Transverse colon (tissue), 4 donors: ENCODE results near the gene EXOC3L4. TPM values are rescaled to one million over a fixed set of nuclear protein-coding genes. Genes with fewer than 3 reads are reported as not detected.
A peak's percentile ranks its signal among the peaks of the same experiment; 100 is the strongest.

ENCODE experiments used
- DNase-seq: peaks from one replicate; pipeline ENCODE4 v3.0.0-alpha.2; 2019
- H3K27ac ChIP-seq, 4 donors: fragments of 200-600 bp; sonication (generic); 2 replicates each; pipeline ENCODE4 v1.5.1; 2016 to 2018; ENCODE audit warnings: inconsistent platforms in 4 of 4
- H3K27me3 ChIP-seq: fragments of 200-600 bp; sonication (generic); 2 replicates; pipeline ENCODE4 v1.5.1; 2017; ENCODE audit warnings: inconsistent platforms
- H3K36me3 ChIP-seq, 4 donors: fragments of 200-600 bp; sonication (generic); 2 replicates each; pipeline ENCODE4 v1.5.1; 2017 to 2019; ENCODE audit warnings: inconsistent platforms in 4 of 4
- H3K4me1 ChIP-seq, 4 donors: fragments of 200-600 bp; sonication (generic); 2 replicates each; pipeline ENCODE4 v1.5.1; 2017 to 2020; ENCODE audit warnings: inconsistent platforms in 4 of 4
- H3K4me3 ChIP-seq, 4 donors: fragments of 200-600 bp; sonication (generic); 1 replicate in 1 of 4; 2 replicates in 3 of 4; pipeline versions ENCODE4 v1.5.1 to v1.6.1; 2017 to 2019; ENCODE audit warnings: inconsistent platforms in 4 of 4
- H3K9me3 ChIP-seq, 2 donors: fragments of 200-600 bp; sonication (generic); 2 replicates each; pipeline ENCODE4 v1.5.1; 2017 to 2019; ENCODE audit warnings: inconsistent platforms in 2 of 2
- CTCF ChIP-seq, 5 experiments: fragments of 200-600 bp in 3 of 5; fragments of 450-650 bp in 2 of 5; sonication (generic) in 3 of 5; IDR thresholded peaks; 1 replicate in 2 of 5; 2 replicates in 3 of 5; pipeline ENCODE4 v1.5.1; 2016 to 2017; ENCODE audit warnings: antibody characterized with exemption in 5 of 5, inconsistent platforms in 3 of 5, mild to moderate bottlenecking in 2 of 5, moderate library complexity in 1 of 5
- EP300 ChIP-seq: sonication (generic); formaldehyde crosslinking; IDR thresholded peaks from one replicate; pipeline ENCODE4 v1.6.1; 2017; ENCODE audit warnings: antibody characterized with exemption, low read depth
- POLR2A ChIP-seq: fragments of 450-650 bp; IDR thresholded peaks from one replicate; pipeline ENCODE4 v1.6.1; 2016; ENCODE audit warnings: antibody characterized with exemption, mild to moderate bottlenecking, moderate library complexity
- POLR2AphosphoS5 ChIP-seq, 3 donors: sonication (generic); formaldehyde crosslinking; IDR thresholded peaks; one replicate each; pipeline ENCODE4 v1.6.1; 2016; ENCODE audit warnings: antibody characterized with exemption in 3 of 3
- WGBS, 2 donors: methylation state at CpG; one replicate each; pipeline ENCODE4 v1.1.5; 2018; ENCODE audit warnings: low coverage in 1 of 2; 5-methylcytosine and 5-hydroxymethylcytosine counted together
- in situ Hi-C, 4 donors: fragments of 200-750 bp; cut with MboI; loops; one replicate each; pipeline versions ENCODE4 v1.15.0 to v1.15.1; 2017; ENCODE audit warnings: low sequenced_read_pairs in 3 of 4, low pct_ligation_motif_present in 1 of 4, low pct_unique_long_range_greater_than_20kb in 1 of 4
- intact Hi-C: fragments of 100-400 bp; cut with DNase I; formaldehyde crosslinking; loops from one replicate; pipeline ENCODE4 v1.15.1; 2023; ENCODE audit warnings: low total_unique reads
- total RNA-seq, 4 donors: library from RNA; depleted of rRNA; stranded (reverse); fragments of >200 nt; gene quantifications; one replicate each; pipeline ENCODE4 v1.1.0, GENCODE V29; 2016

The EXOC3L4 gene
- total RNA-seq, 4 donors from 2014 or later = 15.2 to 49.0 (median 30.3) TPM

- Histone ChIP-seq H3K36me3 (no peaks in the 10 kb centered on the region), H3K9me3 (no peaks in the 10 kb centered on the region), H3K27me3 (no peaks in the 10 kb centered on the region), H3K4me1 (peaks cover 17 to 40% (median 32%) of the 10 kb centered on the region in 4 donors), H3K4me3 (peak within 1 kb of the TSS; percentile 84 to 98 (median 93)), H3K27ac (peak within 1 kb of the TSS; percentile 89 to 98 (median 98))
- in situ Hi-C loops (no loop called here), intact Hi-C loops (no loop called here)
- TF ChIP-seq EP300 (no peak), POLR2AphosphoS5 (IDR thresholded peaks at IDR 0.05) (peak in 2 of 3 donors; percentile 42 to 68), CTCF (IDR thresholded peaks at IDR 0.05) (no peak), POLR2A (peak; percentile 45)
- 2% methylated on average over 77 of the region's 113 CpGs; no CpG with 5 or more reads in 1 of the 2 donors for WGBS, 2 donors
- peak; percentile 91 for DNase-seq
Observed at GRCh38 chr14:103057372-103058163, 37.0 kb upstream of the EXOC3L4 start, which contains the start of gene CDC42BPB. CDC42BPB (minus strand) TSS chr14:103057549; CDS start chr14:103057173, 376 bp downstream.

GRCh38 chr14:103058164-103059055, 36.1 kb upstream of the EXOC3L4 start:
- 40 to 65% methylated on average over 13 to 36 of the region's 39 CpGs for WGBS, 2 donors
- intact Hi-C loops (no loop called here), in situ Hi-C loops (no loop called here)
- H3K27me3 ChIP-seq = no peaks in the 10 kb centered on the region
- no peaks in the 10 kb centered on the region for H3K36me3 ChIP-seq
- H3K4me3 ChIP-seq = peak overlapping the region; percentile 65 to 98 (median 84)
- DNase-seq = no peak
- TF ChIP-seq POLR2AphosphoS5 (IDR thresholded peaks at IDR 0.05) = no peak
- no peak for TF ChIP-seq POLR2A
- TF ChIP-seq EP300 = no peak
- TF ChIP-seq CTCF (IDR thresholded peaks at IDR 0.05) = no peak
- H3K9me3 ChIP-seq = no peaks in the 10 kb centered on the region
- H3K27ac ChIP-seq = peak overlapping the region; percentile 88 to 92 (median 90)
- H3K4me1 ChIP-seq = peaks cover 17 to 35% (median 30%) of the 10 kb centered on the region in 4 donors

GRCh38 chr14:103059556-103059955, 35.0 kb upstream of the EXOC3L4 start:
- intact Hi-C loops = no loop called here
- H3K4me1 ChIP-seq = peaks cover 17 to 34% (median 30%) of the 10 kb centered on the region in 4 donors
- WGBS, 2 donors = 63% methylated on average over 5 of the region's 5 CpGs; no CpG with 5 or more reads in 1 of the 2 donors
- no peak overlapping the region for H3K27ac ChIP-seq
- H3K36me3 ChIP-seq = no peaks in the 10 kb centered on the region
- no peaks in the 10 kb centered on the region for H3K9me3 ChIP-seq
- no peak for DNase-seq
- no peaks in the 10 kb centered on the region for H3K27me3 ChIP-seq
- in situ Hi-C loops = no loop called here
- TF ChIP-seq CTCF (IDR thresholded peaks at IDR 0.05) = no peak
- no peak for TF ChIP-seq EP300
- no peak for TF ChIP-seq POLR2A
- TF ChIP-seq POLR2AphosphoS5 (IDR thresholded peaks at IDR 0.05) = no peak
- no peak overlapping the region for H3K4me3 ChIP-seq

- in situ Hi-C loops = no loop called here
- Histone ChIP-seq H3K4me3 (no peak overlapping the region), H3K27ac (no peak overlapping the region), H3K36me3 (no peaks in the 10 kb centered on the region), H3K27me3 (no peaks in the 10 kb centered on the region), H3K9me3 (no peaks in the 10 kb centered on the region), H3K4me1 (peaks cover 10 to 20% (median 13%) of the 10 kb centered on the region in 4 donors)
- DNase-seq = no peak
- TF ChIP-seq EP300 = no peak
- TF ChIP-seq POLR2AphosphoS5 (IDR thresholded peaks at IDR 0.05) = no peak
- TF ChIP-seq CTCF (IDR thresholded peaks at IDR 0.05) = no peak
- TF ChIP-seq POLR2A = no peak
- intact Hi-C loops = no loop called here
- WGBS, 2 donors = 51 to 86% methylated on average over 3 to 6 of the region's 6 CpGs
Observed at GRCh38 chr14:103061482-103061976, 33.0 kb upstream of the EXOC3L4 start.
